Heart right ventricle (tissue), 16 donors: ENCODE data around the gene HNRNPA2B1. TPM values are rescaled to one million over a fixed set of nuclear protein-coding genes. Genes with fewer than 3 reads are reported as not detected.
A peak's percentile ranks its signal among the peaks of the same experiment; 100 is the strongest.

Source experiments
- ATAC-seq, 8 donors: fragments of 200-7000 bp; cut with Tn5 transposase; one replicate each; pipeline ENCODE4 v1.9.1; 2020; ENCODE audit warnings: mild to moderate bottlenecking in 8 of 8, moderate library complexity in 8 of 8, moderate number of reproducible peaks in 1 of 8
- DNase-seq, 2 donors: peaks; one replicate each; pipeline ENCODE4 v3.0.0-alpha.2; 2020
- H3K27ac ChIP-seq, 10 donors: fragments of 200-600 bp; sonication (generic) in 2 of 10; one replicate each; pipeline versions ENCODE4 v1.5.0 to v1.8.0; 2020 to 2022; ENCODE audit warnings: mild to moderate bottlenecking in 3 of 10
- H3K27me3 ChIP-seq, 7 donors: fragments of 200-600 bp; one replicate each; pipeline ENCODE4 v1.8.0; 2021 to 2022; ENCODE audit warnings: mild to moderate bottlenecking in 2 of 7
- H3K36me3 ChIP-seq, 9 donors: fragments of 200-600 bp; sonication (generic) in 1 of 9; one replicate each; pipeline versions ENCODE4 v1.5.0 to v1.8.0; 2020 to 2022; ENCODE audit warnings: mild to moderate bottlenecking in 2 of 9
- H3K4me1 ChIP-seq, 9 donors: fragments of 200-600 bp; sonication (generic) in 1 of 9; one replicate each; pipeline versions ENCODE4 v1.5.0 to v1.8.0; 2020 to 2022; ENCODE audit warnings: mild to moderate bottlenecking in 4 of 9
- H3K4me3 ChIP-seq, 10 donors: fragments of 200-600 bp; sonication (generic) in 2 of 10; one replicate each; pipeline versions ENCODE4 v1.5.0 to v1.8.0; 2020 to 2022; ENCODE audit warnings: mild to moderate bottlenecking in 7 of 10, moderate library complexity in 2 of 10
- H3K9me3 ChIP-seq, 11 donors: fragments of 200-600 bp in 10 of 11; sonication (generic) in 2 of 11; one replicate each; pipeline versions ENCODE4 v1.5.0 to v1.8.0; 2013 to 2022; ENCODE audit warnings: mild to moderate bottlenecking in 2 of 11, control low read depth in 1 of 11, moderate library complexity in 1 of 11
- CTCF ChIP-seq, 9 donors: fragments of 200-600 bp; sonication (generic) in 2 of 9; IDR thresholded peaks; one replicate each; pipeline versions ENCODE4 v1.5.0 to v1.8.0; 2021 to 2022; ENCODE audit warnings: antibody characterized with exemption in 9 of 9, mild to moderate bottlenecking in 5 of 9, moderate library complexity in 1 of 9
- WGBS, 2 donors: extraction: QIAGEN DNeasy Blood & Tissue Kit; methylation state at CpG; one replicate each; pipeline ENCODE4 v1.1.7; 2013; ENCODE audit warnings: inconsistent platforms in 1 of 2; 5-methylcytosine and 5-hydroxymethylcytosine counted together
- intact Hi-C, 10 donors: fragments of 100-400 bp; cut with DNase I; formaldehyde crosslinking; loops; one replicate each; pipeline versions ENCODE4 v1.11.1 to v1.14.2; 2022
- polyA plus RNA-seq, 2 donors: library from polyadenylated mRNA; stranded (reverse); fragments of 200-250 nt; gene quantifications; one replicate each; pipeline ENCODE4 v1.2.3, GENCODE V29; 2013
- total RNA-seq, 10 donors: library from RNA; stranded (reverse); fragmentation: NEBNext Ultra II Directional in 3 of 10; extraction: Animal tissue kit (Norgen Biotek cat#: 25700) in 3 of 10; gene quantifications; one replicate each; pipeline versions ENCODE4 v1.2.1 to v1.2.4, GENCODE V29; 2021 to 2023
- donor health status: Arrhythmogenic right ventricular cardiomyopathy.
- donor health status: ischemic (EF 13 %, LVEDD 7.1; RV severe dilation, severe dysfunction).
- donor health status: healthy with polysubstance abuse.
- donor health status: DM: no; HTN: yes; CAD: no.
- donor health status: DM: no; HTN: no; CAD: no.
- donor health status: ischemic (EF 25% LVEDD 6.9; RV normal size, moderate dysfunction).
- donor health status: ischemic (EF 25% LVEDD 5.7; RV mildly dilated, moderate dysfunction).
- donor health status: healthy.
- donor health status: DM: yes; HTN: yes; CAD: no.
- donor health status: Ischemic cardiomyopathy.
- donor health status: ischemic (EF 35%, LVEDD 5.7; RV mildly dilated, moderate dysfunction).
- donor health status: nonischemic (EF 11% LVEDD 7.7; RV severe dilation, severe dysfunction).
- donor health status: DM: yes; HTN: yes; CAD: no.
- donor health status: PGD.
- donor health status: ischemic (EF 29% LVEDD 5.4; RV normal size, mild dysfunction).
- donor health status: nonischemic (EF 23%, LVEDD 6.1; RV moderate dilation, normal function).

The HNRNPA2B1 gene
- total and polyA plus RNA-seq, 12 donors = 364 to 667 (median 404) TPM

GRCh38 chr7:26187380-26188205 is 13.0 kb downstream of the HNRNPA2B1 start:
- DNase-seq = no peak
- no peak for TF ChIP-seq CTCF (IDR thresholded peaks at IDR 0.05)
- Histone ChIP-seq H3K9me3 (no peaks in the 10 kb centered on the region), H3K36me3 (peaks cover 0 to 84% (median 51%) of the 10 kb centered on the region in 9 donors), H3K27ac (no peak overlapping the region), H3K4me1 (peaks cover 3 to 76% (median 34%) of the 10 kb centered on the region in 9 donors), H3K4me3 (no peak overlapping the region), H3K27me3 (no peaks in the 10 kb centered on the region)
- ATAC-seq = peak in 1 of 8 donors; percentile 24
- WGBS, 2 donors = 79 to 83% methylated on average over 11 of the region's 11 CpGs
- intact Hi-C loops = loop anchor here in 1 of 10 donors (10.0 kb wide), 1 partner anchor 93 kb away; no protein-coding TSS in a partner anchor

GRCh38 chr7:26186364-26187311 is 13.9 kb downstream of the HNRNPA2B1 start:
- TF ChIP-seq CTCF (IDR thresholded peaks at IDR 0.05) = no peak
- 88 to 90% methylated on average over 5 of the region's 5 CpGs for WGBS, 2 donors

GRCh38 chr7:26185844-26186180 is 14.7 kb downstream of the HNRNPA2B1 start:
- H3K4me1 ChIP-seq = peaks cover 0 to 67% (median 28%) of the 10 kb centered on the region in 9 donors
- no peak for DNase-seq
- H3K36me3 ChIP-seq = peaks cover 0 to 66% (median 34%) of the 10 kb centered on the region in 9 donors
- H3K9me3 ChIP-seq = no peaks in the 10 kb centered on the region
- intact Hi-C loops = loop anchor here in 1 of 10 donors (10.0 kb wide), 1 partner anchor 91 kb away; no protein-coding TSS in a partner anchor
- ATAC-seq = no peak
- H3K27me3 ChIP-seq = no peaks in the 10 kb centered on the region
- no peak for TF ChIP-seq CTCF (IDR thresholded peaks at IDR 0.05)
- H3K27ac ChIP-seq = no peak overlapping the region
- H3K4me3 ChIP-seq = no peak overlapping the region
- 98% methylated on average over 1 of the region's 1 CpG for WGBS, 2 donors

More at GRCh38 chr7:26186364-26187311, 13.9 kb downstream of the HNRNPA2B1 start:
- DNase-seq = no peak
- H3K4me1 ChIP-seq = peaks cover 0 to 73% (median 34%) of the 10 kb centered on the region in 9 donors
- no peaks in the 10 kb centered on the region for H3K9me3 ChIP-seq
- intact Hi-C loops = loop anchor here in 1 of 10 donors (10.0 kb wide), 1 partner anchor 92 kb away; no protein-coding TSS in a partner anchor
- H3K36me3 ChIP-seq = peaks cover 0 to 75% (median 42%) of the 10 kb centered on the region in 9 donors
- ATAC-seq = no peak
- no peaks in the 10 kb centered on the region for H3K27me3 ChIP-seq
- H3K4me3 ChIP-seq = no peak overlapping the region
- H3K27ac ChIP-seq = no peak overlapping the region
